IPS DF 4.7 (cell line): ENCODE results near the gene MUC20.
"Not testable (repeated sequence)": the region's sequence is repeated elsewhere in the genome, so short reads cannot be mapped to it uniquely, and the experiment has no call there.

Experiments
- DNase-seq: peaks from one replicate; pipeline ENCODE4 v3.0.0-alpha.2; 2013; ENCODE audit warnings: low spot score; ENCODE audit errors: extremely low read depth

The MUC20 gene

GRCh38 chr3:195729476-195730251, 8.9 kb downstream of the MUC20 start:
- DNase-seq = no peak

DNA sequence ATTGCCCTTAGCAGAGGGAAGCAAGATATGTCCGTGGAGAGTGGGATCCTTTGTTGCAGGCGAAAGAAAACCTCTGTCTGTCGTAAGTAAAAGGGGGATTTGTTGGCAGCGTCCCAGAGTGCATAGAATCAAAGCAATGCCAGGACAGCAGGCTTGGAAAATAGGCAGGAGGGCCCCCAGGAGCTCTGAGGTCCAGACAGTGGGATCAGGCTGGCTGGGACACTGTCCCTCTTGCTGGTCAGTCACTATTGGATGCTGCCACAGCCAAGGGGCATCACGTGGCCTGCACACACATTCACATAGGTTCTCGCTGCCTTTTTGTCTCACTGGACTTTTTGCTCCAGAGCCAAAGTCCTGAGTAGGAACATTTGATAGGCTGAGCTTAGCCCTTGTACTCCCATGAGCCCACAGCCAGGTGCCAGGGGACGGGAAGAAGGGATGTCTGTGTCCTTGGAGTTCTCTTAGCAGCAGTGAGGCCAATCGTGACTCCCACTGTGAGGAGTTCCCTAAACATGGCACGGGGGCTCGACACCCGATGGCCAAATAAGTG, 10.7 kb downstream of the MUC20 start:
- DNase-seq = no peak

- DNase-seq = no peak
These were observed 12.2 kb downstream of the MUC20 start for GRCh38 chr3:195732940-195733339.

DNA sequence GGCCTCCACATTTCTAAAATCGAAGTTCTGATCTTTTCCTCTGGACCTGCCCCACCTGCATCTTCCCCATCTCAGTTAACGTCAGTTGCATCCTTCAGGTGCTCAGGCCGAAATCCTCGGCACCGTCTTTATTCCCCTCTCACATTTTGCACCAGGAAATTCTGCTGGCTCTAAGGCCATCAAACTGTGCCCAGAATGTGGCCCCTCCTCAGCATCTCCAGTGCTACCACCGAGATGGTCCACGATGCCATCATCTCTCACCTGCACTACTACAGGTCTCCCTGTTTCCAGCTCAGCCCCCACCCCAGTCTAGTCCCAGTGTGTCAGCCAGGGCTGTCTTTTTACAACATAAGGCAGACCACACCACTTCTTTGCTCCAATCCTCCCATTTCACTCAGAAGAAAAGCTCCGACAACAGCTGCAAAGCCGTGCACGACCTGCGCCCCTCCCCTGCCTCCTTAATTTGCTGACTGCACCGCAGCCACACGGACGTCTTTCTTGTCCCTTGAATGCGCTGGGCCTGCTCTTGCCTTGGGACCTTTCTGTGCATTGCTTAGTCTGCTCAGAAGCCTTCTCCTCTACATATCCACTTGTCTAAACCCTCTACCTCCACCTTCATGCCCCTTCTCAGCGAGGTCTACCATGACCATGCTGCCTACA, 14.4 kb downstream of the MUC20 start:
- DNase-seq = no peak

- no peak for DNase-seq
These were observed 16.2 kb downstream of the MUC20 start for GRCh38 chr3:195736866-195737490.

- not testable (repeated sequence) for DNase-seq
These were observed 17.0 kb downstream of the MUC20 start for GRCh38 chr3:195737782-195738181.

GRCh38 chr3:195738274-195739044, 17.7 kb downstream of the MUC20 start:
- DNase-seq = no peak

- DNase-seq = no peak
These were observed 18.9 kb downstream of the MUC20 start for GRCh38 chr3:195739561-195740111.

- no peak for DNase-seq
These were observed 23.7 kb downstream of the MUC20 start for GRCh38 chr3:195744437-195744836.

DNA sequence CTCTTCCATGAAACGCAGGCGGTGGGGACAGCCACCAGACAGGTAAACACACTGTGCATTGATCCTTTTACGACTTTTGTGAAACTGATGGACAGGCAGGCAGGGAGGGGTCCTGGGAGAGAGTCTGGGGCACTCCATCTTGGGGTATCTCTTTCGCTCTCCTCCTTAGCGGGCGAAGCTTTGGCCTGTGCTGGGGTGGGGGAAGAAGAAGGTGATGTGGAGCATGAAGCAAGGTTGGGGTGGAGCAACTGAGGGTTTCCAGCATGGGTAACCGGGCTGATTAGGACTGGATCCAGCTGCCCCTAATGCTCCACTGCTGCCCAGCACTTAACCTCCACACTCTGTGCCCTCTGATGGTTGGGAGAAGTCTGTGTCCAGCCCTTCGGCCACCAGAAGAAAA, 25.6 kb downstream of the MUC20 start:
- no peak for DNase-seq

- no peak for DNase-seq
These were observed 26.0 kb downstream of the MUC20 start for GRCh38 chr3:195746751-195747150.

GRCh38 chr3:195748661-195749060, 27.9 kb downstream of the MUC20 start:
- no peak for DNase-seq

- DNase-seq = not testable (repeated sequence)
These were observed 28.3 kb downstream of the MUC20 start for GRCh38 chr3:195749101-195749500.

- no peak for DNase-seq
These were observed 30.2 kb downstream of the MUC20 start for GRCh38 chr3:195750797-195751520.

DNA sequence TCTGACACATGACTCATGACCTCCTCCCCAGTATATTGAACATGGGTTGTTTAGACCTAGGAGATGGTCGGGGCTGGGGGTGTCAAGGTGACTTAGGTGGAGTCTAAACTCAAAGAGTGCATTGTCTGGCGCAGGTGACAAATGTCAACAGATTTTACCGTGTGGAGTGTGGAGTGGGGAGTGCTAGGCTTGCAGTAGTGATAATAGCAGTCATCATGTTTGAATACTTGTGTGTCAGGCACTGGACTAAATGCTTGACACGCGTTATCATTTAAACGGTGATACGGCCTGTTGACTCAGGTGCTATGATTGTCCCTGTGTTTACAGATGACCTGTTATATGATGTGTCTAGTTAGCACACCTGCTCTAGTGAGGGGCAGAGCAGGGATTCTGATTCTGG, 30.8 kb downstream of the MUC20 start:
- DNase-seq = no peak

DNA sequence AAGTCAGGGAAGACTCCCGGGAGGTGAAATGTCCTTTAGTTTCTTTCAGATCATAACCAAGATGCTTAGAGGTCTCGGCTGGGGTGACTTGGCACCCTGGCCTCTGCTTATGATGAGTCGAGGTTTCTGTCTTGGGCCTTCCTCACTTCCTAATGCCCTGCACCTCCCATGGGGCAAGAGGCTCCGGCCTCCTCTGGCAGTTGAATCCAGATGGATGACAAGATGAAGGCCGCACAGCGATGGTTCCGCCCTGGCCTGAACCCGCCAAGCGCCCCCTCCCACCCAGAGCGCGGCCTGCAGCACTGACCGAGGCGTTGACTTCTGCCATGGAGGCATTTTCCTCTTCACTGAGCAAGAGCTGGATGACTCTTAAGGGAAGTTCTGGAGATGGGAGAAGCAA, 31.3 kb downstream of the MUC20 start:
- DNase-seq = no peak

GRCh38 chr3:195752546-195753331, 32.0 kb downstream of the MUC20 start:
- DNase-seq = no peak

DNA sequence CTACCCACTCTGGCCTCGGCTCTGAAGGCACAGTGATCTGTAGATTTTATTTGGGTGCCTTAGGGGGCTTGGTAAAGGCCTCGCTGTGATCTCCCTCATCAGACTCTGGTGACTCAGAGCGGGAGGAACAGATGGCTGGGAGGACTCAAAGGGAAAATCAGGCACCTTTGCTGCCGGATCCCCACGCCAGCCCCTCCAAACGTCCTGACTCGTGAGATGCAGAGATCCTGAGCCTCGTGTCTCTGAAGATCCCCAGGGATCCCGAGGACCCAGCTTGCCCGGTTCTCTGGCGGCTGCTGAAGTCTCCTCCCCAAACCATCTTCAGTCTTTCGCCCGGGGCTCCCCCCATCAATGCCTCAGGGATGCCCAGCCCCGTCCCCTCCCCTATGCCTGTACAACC, 32.8 kb downstream of the MUC20 start:
- no peak for DNase-seq

- DNase-seq = no peak
These were observed 33.4 kb downstream of the MUC20 start for GRCh38 chr3:195754141-195754540.

DNA sequence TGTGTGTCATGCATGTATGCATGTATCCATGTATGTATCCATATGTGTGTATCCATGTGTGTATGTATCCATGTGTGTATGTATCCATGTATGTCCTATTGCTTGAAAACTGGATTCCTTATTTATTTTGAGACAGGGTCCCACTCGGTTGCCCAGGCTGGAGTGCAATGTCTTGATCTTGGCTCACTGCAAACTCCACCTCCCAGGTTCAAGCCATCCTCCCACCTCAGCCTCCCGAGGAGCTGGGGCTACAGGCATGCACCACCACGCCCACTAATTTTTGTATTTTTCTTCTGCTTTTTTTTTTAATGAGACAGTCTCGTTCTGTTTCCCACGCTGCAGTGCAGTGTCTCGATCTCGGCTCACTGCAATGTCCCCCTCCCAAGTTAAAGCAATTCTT, 34.1 kb downstream of the MUC20 start:
- no peak for DNase-seq
